Astrocyte (in vitro differentiated cells and primary cell): ENCODE data around the gene PARG.

Experiments
- CTCF ChIP-seq: IDR thresholded peaks from 2 replicates; pipeline ENCODE4 v1.5.1; 2011; ENCODE audit warnings: low read depth, mild to moderate bottlenecking, inconsistent platforms, low read length, moderate library complexity; ENCODE audit not compliant: insufficient read depth
- EZH2 ChIP-seq: IDR thresholded peaks from 2 replicates; pipeline ENCODE4 v1.6.1; 2012; ENCODE audit warnings: mild to moderate bottlenecking, low read length, inconsistent platforms; ENCODE audit not compliant: insufficient read depth

GRCh38 chr10:49827297-49827696 lies 114.5 kb downstream of the PARG start:
- TF ChIP-seq CTCF (no peak), EZH2 (no peak)
